ENCODE data around the gene KRT5.

KRT5 gene

GRCh38 chr12:52535574-52535973 lies 15.4 kb upstream of the KRT5 start:
- FAIRE-seq = no peak

DNA sequence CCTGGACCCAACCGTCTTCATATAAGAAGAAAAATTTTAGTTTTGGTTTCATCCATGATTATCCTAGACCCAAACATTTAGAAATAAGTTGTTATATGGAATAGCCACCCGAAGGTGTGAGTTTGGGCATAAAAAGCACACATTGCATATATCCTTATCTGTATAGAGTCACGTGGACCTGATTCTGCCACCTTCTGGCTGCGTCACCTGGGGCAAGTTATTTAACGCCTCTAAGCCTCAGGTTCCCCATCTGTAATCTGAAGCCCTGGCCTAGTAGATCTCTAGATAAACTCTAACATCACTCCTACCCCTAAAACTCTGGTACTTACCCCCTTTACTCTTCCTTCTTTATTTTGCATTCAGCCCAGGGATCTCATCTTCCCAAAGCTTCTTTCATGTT lies 14.3 kb upstream of the KRT5 start:
- FAIRE-seq = no peak

DNA sequence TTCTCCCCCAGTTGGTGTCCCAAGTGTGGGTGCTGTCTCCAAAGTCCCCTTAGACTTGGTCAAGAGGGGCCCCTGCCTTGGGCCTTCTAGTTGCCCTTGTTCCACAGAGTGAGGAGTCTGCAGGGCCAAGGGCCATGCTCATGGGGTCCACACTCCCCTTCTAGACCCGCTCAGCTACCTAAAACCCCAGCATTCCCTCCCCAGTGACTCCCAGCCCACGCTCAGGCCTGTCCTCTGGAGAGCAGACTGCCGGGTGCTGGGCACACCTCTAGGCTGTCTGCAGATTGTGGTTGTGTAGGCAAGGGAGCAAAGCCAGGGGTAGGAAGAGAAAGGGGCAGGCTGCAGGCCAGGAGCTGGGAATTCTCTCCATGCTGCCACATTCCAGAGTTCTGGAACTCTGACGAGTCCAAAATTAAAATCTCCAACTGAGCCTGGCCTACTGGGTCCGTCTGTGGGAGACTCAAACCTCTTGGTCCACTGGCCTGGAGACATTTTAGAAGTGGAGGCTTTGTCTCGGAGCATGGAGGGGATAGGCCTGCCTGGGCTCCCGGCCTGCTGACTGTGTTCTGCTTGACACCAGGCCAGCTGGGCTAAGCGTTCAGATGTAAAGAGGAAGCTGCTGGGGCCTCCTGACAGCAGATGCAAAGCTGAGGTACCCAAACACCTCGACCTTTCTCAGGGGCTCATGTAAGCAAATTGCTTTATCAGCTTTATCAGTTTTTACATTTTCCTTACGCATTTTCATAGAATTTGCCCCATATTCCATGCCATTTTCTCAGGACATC lies 13.7 kb upstream of the KRT5 start:
- no peak for FAIRE-seq

DNA sequence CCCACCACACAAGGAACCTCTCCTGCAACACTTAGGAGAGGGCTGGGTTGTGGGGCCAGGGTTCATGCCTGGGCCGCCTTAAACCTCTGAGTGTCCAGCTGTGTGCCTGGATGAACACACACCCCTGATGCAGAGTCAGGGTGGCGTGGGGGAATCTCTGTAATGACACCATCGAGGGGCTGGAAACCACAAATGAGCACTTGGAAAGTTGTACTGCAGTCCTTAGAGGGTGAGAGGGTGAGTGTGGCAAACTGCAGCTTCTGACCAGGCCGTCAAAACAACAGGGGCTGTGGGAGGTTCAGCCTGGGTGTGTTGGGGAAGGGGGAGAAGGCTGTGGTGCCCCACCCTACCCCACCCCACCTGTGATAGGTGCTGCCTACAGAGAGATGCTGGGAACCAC lies 12.4 kb upstream of the KRT5 start:
- FAIRE-seq = no peak

- no peak for FAIRE-seq
These were observed 11.5 kb upstream of the KRT5 start for GRCh38 chr12:52531566-52532300.

DNA sequence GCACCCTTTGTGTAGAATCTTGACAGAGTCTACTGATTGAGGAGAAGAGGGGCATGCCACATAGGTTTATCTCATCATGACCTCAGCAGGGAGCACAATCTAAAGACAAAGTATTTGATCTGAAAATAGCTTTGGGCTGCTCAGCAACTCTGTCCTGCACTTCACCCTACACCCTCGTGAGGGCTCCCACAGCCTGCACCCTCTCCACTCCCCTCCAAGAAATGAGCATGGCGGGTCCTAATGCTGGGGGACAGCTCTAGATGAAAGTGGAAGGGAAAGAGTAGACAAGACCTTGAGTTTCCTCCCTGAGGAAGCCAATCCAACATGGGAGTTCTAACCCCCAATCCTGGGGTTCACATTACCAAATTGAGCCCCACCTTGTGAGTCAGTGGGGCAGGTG lies 10.7 kb upstream of the KRT5 start:
- no peak for FAIRE-seq

- no peak for FAIRE-seq
These were observed 10.2 kb upstream of the KRT5 start for GRCh38 chr12:52530366-52530765.

- no peak for FAIRE-seq
These were observed 9.7 kb upstream of the KRT5 start for GRCh38 chr12:52529846-52530245.

- FAIRE-seq = no peak
These were observed 9.2 kb upstream of the KRT5 start for GRCh38 chr12:52529417-52529816.

GRCh38 chr12:52528641-52529143 lies 8.5 kb upstream of the KRT5 start:
- FAIRE-seq = no peak

DNA sequence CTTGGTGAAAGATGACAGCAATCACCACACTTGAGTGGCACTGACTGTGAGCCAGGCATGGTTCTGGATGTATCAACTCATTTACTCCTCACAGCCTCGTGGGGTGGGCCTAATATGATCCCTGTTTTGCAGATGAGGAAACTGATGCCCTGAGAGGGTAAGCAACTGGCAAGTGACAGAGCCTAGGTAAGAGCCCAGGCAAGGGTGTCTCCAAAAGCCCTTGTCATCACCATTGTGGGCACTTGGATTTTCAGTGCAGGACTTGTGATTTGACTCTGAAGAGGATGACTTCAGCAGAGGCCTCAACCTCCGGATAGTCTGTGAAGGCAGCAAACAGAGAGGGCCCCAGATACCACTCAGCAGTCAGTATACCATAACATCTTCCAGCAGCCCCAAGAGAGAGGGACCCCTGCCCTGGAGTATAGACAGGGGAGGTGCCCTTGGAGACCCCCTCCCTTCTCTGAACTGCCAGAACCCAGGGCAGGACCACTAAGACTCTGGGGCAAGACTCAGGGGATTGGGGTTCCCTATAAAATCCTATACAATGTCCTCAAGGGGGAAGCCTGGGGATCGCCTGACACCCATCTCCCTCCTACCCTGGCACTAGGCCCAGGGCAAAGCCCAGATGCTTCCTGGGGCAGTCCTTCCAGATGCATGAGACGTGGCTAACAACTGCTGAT lies 7.1 kb upstream of the KRT5 start:
- FAIRE-seq = no peak

DNA sequence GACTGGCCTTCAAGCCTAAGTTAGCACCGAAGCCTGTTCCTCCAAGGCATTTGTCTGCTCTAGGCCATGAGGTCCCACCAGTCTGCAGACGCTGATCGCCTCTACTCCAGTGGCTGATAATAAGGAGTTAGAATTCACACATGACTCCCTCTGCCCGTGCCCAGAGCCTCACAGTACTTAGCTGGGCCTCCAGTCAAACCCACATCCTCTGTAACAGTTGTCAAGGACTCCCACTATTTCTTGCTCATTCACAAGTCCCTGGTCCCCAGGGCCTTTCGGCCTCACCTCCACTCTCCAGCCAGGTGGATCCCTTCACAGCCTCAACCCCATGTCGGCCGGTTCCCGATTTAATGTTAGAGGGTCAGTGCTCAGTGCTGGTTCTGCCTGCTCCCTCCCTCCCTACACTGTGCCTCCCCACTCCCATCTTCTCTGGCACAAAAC lies 6.3 kb upstream of the KRT5 start:
- no peak for FAIRE-seq

GRCh38 chr12:52525661-52526499 lies 5.7 kb upstream of the KRT5 start:
- no peak for FAIRE-seq

- no peak for FAIRE-seq
These were observed 4.9 kb upstream of the KRT5 start for GRCh38 chr12:52524898-52525591.

DNA sequence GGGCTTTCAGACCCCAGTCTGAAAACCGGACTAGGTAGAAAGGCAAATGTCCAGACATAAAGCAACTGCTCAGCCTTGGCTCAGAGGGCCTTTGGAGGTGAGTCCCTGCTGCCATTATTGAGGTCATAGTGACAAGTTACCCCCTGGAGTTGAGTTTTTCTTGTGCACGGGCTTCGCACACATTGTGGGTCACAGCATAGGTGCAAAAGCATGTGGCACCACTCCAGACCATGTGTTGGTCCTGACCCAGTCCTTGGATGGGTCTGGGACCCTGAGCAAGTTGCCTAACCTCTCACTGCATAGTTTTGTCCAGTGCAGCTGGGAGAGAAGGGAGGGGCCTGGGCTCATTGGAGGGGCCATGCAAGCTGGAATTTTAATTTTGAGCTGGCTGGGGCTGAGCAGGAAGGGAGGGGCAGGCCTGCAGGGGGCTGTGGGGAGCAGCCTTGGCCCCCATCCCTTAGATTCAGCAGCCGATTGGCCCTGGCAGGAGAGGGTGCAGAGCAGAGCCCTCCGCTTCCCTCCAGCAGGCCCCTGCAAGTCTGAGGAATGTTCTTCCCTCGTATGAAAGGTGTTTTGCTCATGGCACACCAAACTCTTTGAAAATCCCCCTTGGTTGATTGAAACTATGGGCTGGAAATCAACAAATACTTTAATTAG lies 4.2 kb upstream of the KRT5 start:
- no peak for FAIRE-seq

DNA sequence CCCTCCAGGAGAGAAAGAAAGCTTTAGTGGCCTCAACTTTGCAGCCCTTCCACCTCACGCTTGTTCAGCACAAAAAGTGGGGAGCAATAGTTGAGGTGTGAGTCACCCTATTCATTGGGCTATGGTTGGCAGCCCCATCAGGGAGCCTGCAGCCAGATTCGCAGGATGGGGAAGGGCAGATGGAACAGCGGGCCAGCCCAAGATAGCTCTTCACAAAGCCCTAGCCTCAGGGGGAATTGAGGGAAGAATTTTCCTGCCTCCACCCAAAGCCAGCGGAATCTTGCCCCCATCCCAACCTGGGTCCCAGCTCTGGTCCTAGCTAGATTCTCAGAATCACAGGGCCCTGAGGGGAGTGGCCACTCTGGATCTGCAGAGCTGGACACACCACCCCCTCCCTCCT lies 3.6 kb upstream of the KRT5 start:
- FAIRE-seq = no peak

GRCh38 chr12:52522346-52523011 lies 2.3 kb upstream of the KRT5 start:
- FAIRE-seq = no peak

DNA sequence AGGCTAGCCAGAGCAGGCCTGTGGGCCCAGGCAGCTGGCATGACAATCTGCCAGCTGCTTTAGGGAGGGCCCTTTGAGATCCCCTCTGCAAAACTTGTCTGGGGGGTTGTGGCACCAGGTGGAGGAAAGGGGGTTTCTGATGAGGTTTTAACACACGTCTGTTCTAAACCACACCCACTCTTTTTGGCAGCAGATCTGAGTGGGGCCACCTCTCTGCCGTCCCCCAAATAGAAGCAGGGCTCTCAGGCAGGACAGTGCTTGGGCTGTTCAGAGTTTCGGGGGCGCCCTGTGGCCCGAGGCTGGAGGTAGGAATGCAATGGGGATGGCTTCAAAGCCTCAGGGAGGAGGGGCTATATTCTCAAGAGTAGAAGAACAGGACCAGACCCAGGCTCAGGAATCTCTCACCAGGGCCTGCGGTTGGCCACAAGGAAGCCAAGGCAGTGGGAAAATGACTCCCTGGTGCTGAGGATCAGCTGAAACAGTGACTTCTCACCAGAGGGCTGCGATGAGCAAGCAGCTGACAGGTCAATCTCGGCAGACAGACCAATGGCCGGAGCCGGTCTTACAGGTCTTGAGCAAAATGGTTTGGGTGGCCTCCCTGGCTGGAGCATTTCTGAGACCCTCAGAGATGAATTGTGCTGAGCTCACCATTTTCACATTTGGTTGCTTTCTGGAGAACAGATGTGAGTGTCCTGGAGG lies 1.5 kb upstream of the KRT5 start:
- no peak for FAIRE-seq

DNA sequence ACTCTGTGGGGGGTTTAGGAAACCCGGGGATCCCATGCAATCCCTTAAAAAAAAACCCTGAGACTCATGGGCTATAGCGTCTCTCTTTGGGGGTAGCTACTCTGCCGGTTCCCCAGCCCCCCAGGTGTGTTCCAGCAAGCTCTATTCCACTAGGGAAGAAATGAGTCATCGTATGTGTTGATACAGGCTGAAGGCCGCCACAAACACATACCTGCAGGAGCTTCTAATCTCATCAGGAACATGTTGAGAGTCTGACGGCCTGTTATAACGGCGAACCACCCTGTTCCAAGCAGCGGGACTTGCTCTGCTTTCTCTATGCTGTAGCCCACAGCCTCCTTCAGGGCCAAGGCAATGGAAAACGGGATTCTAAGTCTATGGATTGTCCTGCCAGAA lies 977 bp upstream of the KRT5 start:
- FAIRE-seq = no peak

GRCh38 chr12:52519387-52519703 lies 849 bp downstream of the KRT5 start:
- no peak for FAIRE-seq
